Stimulated activated CD4-positive, alpha-beta T cell treated with anti-CD3 and anti-CD28 coated beads, Interleukin-2, amount 100 ng/mL, for 24 hours (primary cell): ENCODE measurements around the gene MAP3K8.
"Not testable (repeated sequence)": the region's sequence is repeated elsewhere in the genome, so short reads cannot be mapped to it uniquely, and the experiment has no call there.

ENCODE experiments used
- DNase-seq, 2 donors: peaks; one replicate each; pipeline ENCODE4 v3.0.0-alpha.2; 2020

MAP3K8 gene

GRCh38 chr10:30453764-30454527, 20.0 kb downstream of the MAP3K8 start:
- DNase-seq: no peak

GRCh38 chr10:30454744-30455510, 20.9 kb downstream of the MAP3K8 start:
- no peak for DNase-seq

GRCh38 chr10:30455816-30456215, 21.8 kb downstream of the MAP3K8 start:
- no peak for DNase-seq

GRCh38 chr10:30456266-30456665, 22.3 kb downstream of the MAP3K8 start:
- no peak for DNase-seq

- DNase-seq: no peak
Observed at GRCh38 chr10:30459283-30459682, 25.3 kb downstream of the MAP3K8 start.

DNA sequence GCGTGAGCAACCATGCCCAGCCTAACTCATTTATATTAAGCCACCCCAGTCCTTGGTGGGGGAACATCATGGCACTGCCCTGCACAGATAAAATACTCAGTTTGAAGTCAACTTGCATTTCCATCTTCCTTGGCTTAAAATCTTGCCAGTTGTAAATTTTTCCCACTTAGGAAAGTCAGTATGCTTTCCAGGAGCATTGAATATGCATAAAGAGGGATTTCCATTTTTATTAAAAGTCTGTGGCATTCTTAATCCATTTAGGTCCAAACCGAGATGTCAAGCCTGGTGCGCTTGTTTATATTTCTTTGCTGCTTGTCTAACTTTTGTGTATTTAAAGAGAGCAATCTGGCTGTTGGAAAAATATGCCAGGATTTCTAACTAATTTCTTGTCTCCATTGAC, 26.1 kb downstream of the MAP3K8 start:
- DNase-seq: no peak

DNA sequence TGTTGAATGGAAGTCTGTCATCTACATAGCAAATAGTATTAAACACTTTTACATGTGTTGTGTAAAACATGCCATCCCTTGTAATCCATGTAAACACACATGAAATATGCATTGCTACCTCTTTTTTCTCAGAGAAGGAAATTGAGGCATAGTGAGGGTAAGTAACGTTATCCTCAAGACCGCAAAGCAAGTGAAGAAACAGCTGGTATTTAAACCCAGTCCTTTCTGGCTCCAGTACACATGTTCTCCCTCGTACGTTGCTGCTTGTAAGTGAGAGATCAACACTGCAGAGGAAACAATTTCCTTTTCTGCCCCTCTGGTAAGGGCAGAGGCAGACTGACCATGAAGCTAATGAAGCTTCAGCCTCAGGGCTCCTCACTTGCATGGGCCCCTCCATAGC, 28.5 kb downstream of the MAP3K8 start:
- no peak for DNase-seq

DNA sequence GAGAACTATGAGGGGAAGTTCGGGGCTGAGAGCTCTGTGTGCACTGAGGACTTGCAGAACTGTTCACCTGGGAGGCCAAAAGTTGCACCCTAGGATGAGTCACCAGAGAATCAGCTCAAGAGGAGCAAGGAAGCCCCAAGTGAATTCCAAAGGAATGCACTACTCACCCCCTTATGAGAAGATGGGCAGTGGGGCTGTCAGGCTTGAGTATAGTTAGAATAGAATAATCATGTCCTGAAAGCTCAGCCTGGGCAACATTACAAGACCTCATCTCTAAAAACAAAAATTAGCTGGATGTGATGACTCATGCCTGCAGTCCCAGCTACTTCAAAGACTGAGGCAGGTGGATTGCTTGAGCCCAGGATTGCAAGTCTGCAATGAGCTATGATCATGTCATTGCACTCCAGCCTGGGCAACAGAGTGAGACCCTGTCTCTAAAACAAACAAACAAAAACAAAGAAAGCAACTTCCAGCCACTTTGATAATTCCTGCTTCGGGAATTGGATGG, 30.0 kb downstream of the MAP3K8 start:
- DNase-seq: no peak

- no peak for DNase-seq
Observed at GRCh38 chr10:30464675-30465074, 30.7 kb downstream of the MAP3K8 start.

DNA sequence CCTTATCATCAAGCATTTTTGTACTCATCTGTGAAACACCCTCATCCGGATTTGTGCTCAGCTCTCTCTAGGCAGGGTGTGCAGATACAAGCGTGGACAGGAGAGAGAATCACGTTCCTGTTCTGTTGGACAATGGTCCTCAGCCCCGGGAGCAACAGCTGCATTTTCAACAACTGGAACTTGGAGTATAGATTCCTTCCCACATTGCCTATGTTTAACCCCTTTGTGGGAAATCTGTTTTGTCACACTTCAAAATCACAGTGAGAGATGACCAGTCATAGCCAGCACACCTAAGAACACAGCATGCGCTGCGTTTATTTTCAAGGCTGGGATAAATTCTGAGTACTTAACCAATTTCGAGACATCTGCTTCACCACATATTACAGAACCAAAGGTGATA, 32.5 kb downstream of the MAP3K8 start:
- no peak for DNase-seq

- DNase-seq: no peak
Observed at GRCh38 chr10:30467651-30468338, 33.8 kb downstream of the MAP3K8 start.

GRCh38 chr10:30472414-30473155, 38.6 kb downstream of the MAP3K8 start:
- DNase-seq: no peak

DNA sequence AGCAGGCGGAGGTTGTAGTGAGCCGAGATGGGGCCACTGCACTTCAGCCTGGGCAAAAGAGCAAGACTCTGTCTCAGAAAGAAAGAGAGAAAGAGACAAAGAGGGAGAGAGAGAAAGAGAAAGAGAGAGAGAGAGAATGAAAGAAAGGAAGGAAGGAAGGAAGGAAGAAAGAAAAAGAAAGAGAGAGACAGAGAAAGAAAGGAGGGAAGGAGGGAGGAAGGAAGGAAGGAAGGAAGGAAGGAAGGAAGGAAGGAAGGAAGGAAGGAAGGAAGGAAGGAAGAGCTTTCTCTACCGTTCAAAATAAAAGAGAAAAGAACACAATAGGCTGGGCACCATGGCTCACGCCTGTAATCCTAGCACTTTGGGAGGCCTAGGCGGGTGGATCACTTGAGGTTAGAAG, 41.5 kb downstream of the MAP3K8 start:
- DNase-seq: not testable (repeated sequence)

DNA sequence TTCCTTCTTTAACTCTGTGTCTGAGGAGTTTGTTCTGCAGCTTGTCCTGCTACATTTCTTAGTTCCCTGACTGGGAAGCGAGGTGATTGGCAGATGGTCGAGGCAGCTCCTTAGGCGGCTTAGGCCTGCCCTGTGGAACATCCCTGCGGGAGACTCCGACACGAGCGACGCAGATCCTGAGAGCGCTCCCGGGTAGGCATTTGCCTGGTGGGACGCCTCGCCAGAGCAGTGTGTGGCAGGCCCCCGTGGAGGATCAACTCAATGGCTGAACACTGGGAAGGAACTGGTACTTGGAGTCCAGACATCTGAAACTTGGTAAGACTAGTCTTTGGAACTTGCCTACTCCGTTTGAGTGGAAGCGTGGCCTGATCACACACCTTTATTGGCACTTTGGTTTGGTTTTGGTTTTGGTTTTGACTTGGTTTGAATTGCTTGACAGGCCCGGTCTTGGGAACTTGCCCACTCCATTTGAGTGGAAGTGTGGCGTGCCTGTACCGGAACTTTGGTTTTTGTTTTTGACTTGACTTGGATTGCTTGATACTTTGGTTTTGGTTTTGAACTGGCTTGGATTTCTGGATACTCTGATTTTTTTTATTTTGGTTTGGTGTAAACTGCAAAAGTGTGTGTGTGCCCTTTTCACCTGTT, 42.6 kb downstream of the MAP3K8 start:
- DNase-seq: no peak

DNA sequence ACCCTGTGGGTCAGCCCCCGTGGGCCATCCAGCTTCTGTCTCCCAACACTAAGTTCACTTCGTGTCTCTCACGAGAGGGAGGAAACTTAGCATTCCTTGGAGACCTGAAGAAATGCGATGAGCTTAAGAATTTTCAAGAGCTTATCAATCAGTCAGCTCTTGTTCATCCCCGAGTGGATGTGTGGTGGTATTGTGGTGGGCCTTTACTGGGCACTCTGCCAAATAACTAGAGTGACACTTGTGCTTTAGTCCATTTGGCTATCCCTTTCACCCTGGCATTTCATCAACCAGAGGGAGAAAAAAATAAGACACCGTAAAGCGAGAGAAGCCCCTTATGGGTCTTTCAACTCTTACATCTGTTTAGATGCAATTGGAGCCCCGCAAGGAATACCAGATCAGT, 45.5 kb downstream of the MAP3K8 start:
- DNase-seq: not testable (repeated sequence)

GRCh38 chr10:30481603-30482002, 47.6 kb downstream of the MAP3K8 start:
- DNase-seq: no peak

GRCh38 chr10:30488316-30488715, 54.3 kb downstream of the MAP3K8 start:
- no peak for DNase-seq

GRCh38 chr10:30489346-30489745, 55.4 kb downstream of the MAP3K8 start:
- no peak for DNase-seq

DNA sequence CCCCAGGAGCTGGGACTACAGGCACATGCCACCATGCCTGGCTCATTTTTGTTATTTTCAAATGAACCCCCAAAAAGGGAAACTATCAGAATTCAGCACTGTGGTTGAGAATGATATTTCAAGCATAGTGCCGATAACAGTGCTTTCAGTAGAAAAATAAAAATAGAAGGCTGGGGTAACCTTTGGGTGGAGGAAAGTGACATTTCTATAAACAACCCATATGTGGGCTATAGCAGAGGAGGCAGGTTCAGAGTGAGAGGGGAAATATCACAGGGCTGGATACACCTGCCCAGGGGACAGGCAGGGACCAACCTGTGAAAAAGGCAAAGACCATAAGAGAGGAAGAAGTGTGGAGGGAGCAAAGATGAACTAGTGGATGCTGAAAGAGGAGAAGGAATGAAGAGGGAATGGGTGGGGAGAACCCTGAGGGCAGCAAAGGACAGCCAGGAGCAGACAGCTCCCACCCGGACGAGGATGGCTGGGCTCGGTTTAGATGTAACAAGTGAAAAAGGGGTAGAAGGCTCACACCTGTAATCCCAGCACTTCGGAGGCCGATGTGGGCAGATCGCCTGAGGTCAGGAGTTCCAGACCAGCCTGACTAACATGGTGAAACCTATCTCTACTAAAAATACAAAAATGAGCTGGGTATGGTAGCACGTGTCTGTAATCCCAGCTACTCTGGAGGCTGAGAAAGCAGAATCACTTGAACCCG, 56.5 kb downstream of the MAP3K8 start:
- DNase-seq: no peak

DNA sequence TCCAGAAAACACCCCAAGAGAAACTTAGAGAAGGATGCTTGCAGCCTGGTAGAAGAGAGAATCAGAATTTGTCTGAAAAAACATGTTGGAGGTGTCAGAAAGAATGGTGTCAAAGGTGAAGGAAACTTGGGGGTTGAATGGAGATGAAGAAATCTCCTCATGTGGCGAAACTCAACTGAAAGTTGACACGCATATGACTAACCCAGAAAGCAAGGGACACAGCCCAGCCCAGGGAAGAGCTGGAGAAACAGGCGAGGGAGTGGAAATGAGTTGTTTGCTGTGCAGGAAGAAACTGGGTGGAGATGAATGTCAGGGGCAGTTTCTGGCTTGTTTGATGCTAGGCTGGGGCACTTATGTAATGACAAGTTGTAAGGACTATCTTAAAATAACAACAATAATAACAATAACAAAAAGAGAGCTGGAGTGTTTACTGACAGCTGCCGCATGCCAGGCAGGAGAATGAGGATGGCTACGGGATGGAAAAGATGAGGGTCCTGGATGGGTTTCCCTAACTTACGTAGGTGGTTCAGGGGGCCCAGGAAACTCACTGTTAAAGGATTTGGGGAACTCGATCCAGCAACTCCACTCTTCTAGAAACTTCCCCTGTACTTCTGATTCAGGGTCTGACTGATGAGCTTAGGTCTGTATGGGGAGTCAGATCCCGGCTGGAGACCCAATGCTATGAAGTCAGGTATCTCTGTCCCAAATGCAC, 57.4 kb downstream of the MAP3K8 start:
- no peak for DNase-seq

DNA sequence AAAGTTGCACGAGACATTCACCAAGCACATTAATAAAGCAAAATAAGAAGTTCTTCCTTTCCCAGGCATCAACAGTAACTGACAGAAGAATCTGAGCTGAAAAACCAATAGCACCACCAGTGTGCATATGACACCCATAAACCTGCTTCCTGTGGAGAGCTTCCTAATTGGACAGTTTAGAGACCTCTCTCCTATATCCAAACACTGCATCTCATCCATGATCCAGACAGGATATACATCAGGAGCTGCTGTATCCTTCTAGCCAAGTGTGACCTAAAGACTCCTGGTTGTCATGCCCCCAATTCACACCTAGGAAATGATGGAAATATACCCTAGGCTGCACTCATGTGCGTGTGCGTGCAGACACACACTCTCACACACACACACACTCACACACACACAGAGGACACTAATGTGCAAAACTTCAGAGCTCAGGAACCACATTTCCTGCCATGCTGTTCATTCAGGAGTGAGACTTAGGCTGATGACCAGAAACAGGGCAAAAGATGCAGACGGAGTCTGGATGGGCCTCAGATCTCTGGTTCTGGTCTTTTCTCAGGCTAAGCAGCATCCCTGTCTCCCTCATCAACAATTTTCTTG, 58.0 kb downstream of the MAP3K8 start:
- DNase-seq: no peak
